ENCODE measurements around the gene ASCC1. TPM values are rescaled to one million over a fixed set of nuclear protein-coding genes. Genes with fewer than 3 reads are reported as not detected.

The ASCC1 gene
- polyA plus RNA-seq, 4 donors, result 9.2 to 21.3 (median 16.1) TPM

DNA sequence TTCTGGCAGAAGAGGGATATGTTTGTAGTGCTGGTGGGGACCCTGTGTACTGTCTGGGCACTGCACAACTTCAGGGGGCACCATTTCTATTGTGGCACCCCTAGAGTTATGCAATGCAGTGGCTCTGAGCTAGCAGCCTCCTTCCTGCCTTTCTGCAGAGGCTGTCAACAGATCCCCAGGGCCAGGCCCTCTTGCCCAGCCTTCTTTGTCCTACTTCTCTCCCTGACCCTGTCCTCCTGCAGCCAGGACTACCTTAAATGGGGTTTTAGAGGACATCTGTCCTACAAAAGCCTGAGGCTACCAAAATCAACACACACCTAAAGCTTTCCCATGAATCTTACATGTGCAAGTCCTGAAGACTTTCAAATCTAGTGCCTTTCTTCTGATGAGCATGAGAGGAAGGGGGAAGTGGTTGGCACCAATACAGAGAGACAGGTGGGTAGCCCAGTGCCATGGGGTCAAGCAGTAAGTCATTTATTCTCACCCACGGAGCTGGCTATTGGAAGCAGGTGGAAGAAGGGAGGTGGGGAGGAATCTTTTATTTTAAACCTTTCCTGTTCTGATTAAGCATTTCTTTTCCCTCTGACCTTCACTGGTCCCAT is 130.1 kb downstream of the ASCC1 start:
- Histone ChIP-seq H3K9me3 (ENCODE audit: control insufficient read depth in 2 of 2, insufficient read depth in 1 of 2, low read depth in 1 of 2, low read length in 1 of 2) (no peaks in the 10 kb centered on the region), H3K36me3 (ENCODE audit: control insufficient read depth in 3 of 3, insufficient read depth in 2 of 3, low read depth in 1 of 3, low read length in 3 of 3) (no peaks in the 10 kb centered on the region), H3K27me3 (ENCODE audit: control insufficient read depth in 3 of 3, insufficient read depth in 3 of 3, low read length in 3 of 3) (peaks cover 0 to 42% (median 4%) of the 10 kb centered on the region in 3 donors), H3K4me1 (ENCODE audit: control insufficient read depth in 3 of 3, insufficient read depth in 2 of 3, low read depth in 1 of 3, low read length in 2 of 3) (peaks cover 0 to 30% (median 0%) of the 10 kb centered on the region in 3 donors), H3K27ac (ENCODE audit: low read depth in 1 of 3, low read length in 2 of 3) (peak overlapping the region in 1 of 3 donors; percentile 12), H3K4me3 (ENCODE audit: low read depth in 1 of 3, low read length in 3 of 3) (no peak overlapping the region)
- no peak for FAIRE-seq
- WGBS, 3 donors, result 33 to 64% (median 61%) methylated on average over 1 of the region's 1 CpG
- no peak for DNase-seq

DNA sequence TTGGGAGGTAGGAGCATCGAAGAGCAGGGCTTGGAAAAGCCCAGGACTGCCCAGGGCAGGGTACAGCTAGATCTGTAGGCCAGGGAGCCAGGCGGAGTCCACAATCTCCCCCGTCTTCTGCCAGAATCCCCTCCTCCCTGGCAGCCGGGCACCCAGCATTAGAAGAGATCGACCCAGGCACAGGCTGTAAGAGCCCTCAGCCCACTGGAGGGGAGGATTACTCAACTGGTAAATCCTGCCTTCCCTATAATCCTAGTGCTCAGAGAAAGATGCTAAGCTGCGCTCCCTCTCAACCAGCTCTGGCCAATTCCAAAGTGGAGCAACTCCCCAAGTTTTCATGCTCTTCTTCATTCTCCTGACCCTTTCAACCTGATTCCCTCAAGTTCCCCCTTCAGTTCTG is 130.9 kb downstream of the ASCC1 start:
- Histone ChIP-seq H3K4me3 (ENCODE audit: low read depth in 1 of 3, low read length in 3 of 3) (no peak overlapping the region), H3K36me3 (ENCODE audit: control insufficient read depth in 3 of 3, insufficient read depth in 2 of 3, low read depth in 1 of 3, low read length in 3 of 3) (no peaks in the 10 kb centered on the region), H3K9me3 (ENCODE audit: control insufficient read depth in 2 of 2, insufficient read depth in 1 of 2, low read depth in 1 of 2, low read length in 1 of 2) (no peaks in the 10 kb centered on the region), H3K4me1 (ENCODE audit: control insufficient read depth in 3 of 3, insufficient read depth in 2 of 3, low read depth in 1 of 3, low read length in 2 of 3) (peaks cover 0 to 29% (median 0%) of the 10 kb centered on the region in 3 donors), H3K27me3 (ENCODE audit: control insufficient read depth in 3 of 3, insufficient read depth in 3 of 3, low read length in 3 of 3) (peaks cover 0 to 42% (median 4%) of the 10 kb centered on the region in 3 donors), H3K27ac (ENCODE audit: low read depth in 1 of 3, low read length in 2 of 3) (no peak overlapping the region)
- no peak for FAIRE-seq
- whole genome bisulfite sequencing, 3 donors, result 88 to 95% (median 95%) methylated on average over 6 of the region's 6 CpGs
- no peak for DNase-seq

DNA sequence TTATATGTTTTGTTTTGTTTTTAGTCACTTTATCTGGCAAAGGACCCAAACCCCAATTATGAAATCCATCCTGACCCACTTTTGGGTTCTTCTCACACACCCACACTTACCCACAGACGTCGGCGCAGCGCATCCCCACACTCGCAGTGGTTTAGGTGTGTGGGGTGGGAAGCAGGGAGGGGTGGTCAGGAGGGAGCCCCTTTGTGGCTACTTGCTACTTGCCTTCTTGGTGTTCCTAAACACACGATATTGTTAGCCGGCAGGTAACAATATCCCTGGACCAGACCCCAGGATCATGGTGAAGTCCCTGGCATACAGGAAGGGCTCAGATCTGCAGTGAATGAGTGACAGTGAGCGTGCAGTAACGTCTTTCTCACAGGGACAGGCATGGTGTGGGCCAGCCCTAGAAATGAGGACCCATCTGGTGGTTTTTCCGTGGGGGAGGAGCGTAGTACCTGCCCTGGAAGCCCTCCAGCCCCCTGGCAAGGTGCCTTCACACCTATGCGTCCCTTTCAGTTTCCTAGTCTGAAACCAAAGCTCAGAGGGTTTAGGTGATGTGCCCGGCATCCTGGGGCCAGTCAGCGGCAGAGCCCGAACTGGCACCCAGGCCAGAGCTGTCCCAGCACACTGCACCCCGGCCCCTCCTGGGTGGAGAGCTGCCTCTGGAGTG is 132.2 kb downstream of the ASCC1 start:
- peaks cover 0 to 40% (median 4%) of the 10 kb centered on the region in 3 donors for H3K27me3 ChIP-seq (ENCODE audit: control insufficient read depth in 3 of 3, insufficient read depth in 3 of 3, low read length in 3 of 3)
- H3K36me3 ChIP-seq (ENCODE audit: control insufficient read depth in 3 of 3, insufficient read depth in 2 of 3, low read depth in 1 of 3, low read length in 3 of 3), result no peaks in the 10 kb centered on the region
- no peaks in the 10 kb centered on the region for H3K9me3 ChIP-seq (ENCODE audit: control insufficient read depth in 2 of 2, insufficient read depth in 1 of 2, low read depth in 1 of 2, low read length in 1 of 2)
- 80 to 83% (median 82%) methylated on average over 16 of the region's 16 CpGs for WGBS, 3 donors
- peaks cover 0 to 17% (median 0%) of the 10 kb centered on the region in 3 donors for H3K4me1 ChIP-seq (ENCODE audit: control insufficient read depth in 3 of 3, insufficient read depth in 2 of 3, low read depth in 1 of 3, low read length in 2 of 3)
- H3K4me3 ChIP-seq (ENCODE audit: low read depth in 1 of 3, low read length in 3 of 3), result no peak overlapping the region
- no peak overlapping the region for H3K27ac ChIP-seq (ENCODE audit: low read depth in 1 of 3, low read length in 2 of 3)
- DNase-seq (no peak), FAIRE-seq (no peak)

DNA sequence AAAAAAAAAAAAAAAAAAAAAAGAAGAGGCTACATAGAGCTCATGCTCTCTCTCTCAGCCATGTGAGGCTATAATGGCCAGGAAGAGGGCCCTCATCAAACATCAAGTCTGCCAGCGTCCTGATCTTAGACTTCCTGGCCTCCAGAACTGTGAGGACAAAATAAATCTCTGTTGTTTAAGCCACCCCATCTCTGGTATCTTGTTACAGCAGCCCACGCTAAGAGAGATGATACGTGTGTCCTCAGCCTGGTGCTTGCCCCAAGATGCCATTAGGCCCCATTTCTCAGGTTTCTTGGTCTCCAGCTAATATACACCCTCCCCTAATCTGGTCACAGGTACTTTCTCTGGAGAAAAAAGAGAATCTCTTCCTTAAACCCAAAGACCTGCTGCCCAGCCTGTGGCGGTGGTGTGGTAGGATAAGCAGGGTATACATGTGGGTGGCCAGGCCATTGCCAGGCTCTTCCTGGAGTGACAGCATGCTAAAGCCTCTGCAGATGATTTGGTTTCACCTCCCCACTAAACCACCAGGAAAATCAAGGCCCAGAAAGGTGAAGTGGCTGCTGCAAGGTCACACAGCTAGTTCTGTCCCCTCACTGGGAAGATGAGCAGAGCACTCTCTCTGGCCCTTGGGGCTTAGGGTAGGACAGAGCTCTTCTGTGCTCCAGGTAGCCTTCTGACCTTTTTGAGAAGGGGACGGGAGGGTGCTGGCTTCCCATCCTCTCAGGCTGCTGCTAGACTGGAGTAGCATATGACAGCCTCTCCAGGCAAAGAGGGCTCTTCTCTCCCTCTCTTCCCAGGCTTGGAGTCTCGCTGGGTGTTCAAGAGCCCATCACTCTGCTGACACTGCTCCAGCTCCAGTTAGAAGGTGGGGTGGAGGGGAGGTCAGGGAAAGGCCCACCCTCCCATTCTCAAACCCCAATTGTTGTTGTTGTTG is 133.0 kb downstream of the ASCC1 start:
- Histone ChIP-seq H3K9me3 (ENCODE audit: control insufficient read depth in 2 of 2, insufficient read depth in 1 of 2, low read depth in 1 of 2, low read length in 1 of 2) (no peaks in the 10 kb centered on the region), H3K36me3 (ENCODE audit: control insufficient read depth in 3 of 3, insufficient read depth in 2 of 3, low read depth in 1 of 3, low read length in 3 of 3) (no peaks in the 10 kb centered on the region), H3K4me3 (ENCODE audit: low read depth in 1 of 3, low read length in 3 of 3) (no peak overlapping the region), H3K27me3 (ENCODE audit: control insufficient read depth in 3 of 3, insufficient read depth in 3 of 3, low read length in 3 of 3) (peaks cover 0 to 32% (median 4%) of the 10 kb centered on the region in 3 donors), H3K4me1 (ENCODE audit: control insufficient read depth in 3 of 3, insufficient read depth in 2 of 3, low read depth in 1 of 3, low read length in 2 of 3) (peaks cover 0 to 9% (median 0%) of the 10 kb centered on the region in 3 donors), H3K27ac (ENCODE audit: low read depth in 1 of 3, low read length in 2 of 3) (peak overlapping the region in 1 of 3 donors; percentile 32)
- WGBS, 3 donors, result 87 to 89% (median 88%) methylated on average over 6 of the region's 6 CpGs
- FAIRE-seq (no peak), DNase-seq (no peak)

DNA sequence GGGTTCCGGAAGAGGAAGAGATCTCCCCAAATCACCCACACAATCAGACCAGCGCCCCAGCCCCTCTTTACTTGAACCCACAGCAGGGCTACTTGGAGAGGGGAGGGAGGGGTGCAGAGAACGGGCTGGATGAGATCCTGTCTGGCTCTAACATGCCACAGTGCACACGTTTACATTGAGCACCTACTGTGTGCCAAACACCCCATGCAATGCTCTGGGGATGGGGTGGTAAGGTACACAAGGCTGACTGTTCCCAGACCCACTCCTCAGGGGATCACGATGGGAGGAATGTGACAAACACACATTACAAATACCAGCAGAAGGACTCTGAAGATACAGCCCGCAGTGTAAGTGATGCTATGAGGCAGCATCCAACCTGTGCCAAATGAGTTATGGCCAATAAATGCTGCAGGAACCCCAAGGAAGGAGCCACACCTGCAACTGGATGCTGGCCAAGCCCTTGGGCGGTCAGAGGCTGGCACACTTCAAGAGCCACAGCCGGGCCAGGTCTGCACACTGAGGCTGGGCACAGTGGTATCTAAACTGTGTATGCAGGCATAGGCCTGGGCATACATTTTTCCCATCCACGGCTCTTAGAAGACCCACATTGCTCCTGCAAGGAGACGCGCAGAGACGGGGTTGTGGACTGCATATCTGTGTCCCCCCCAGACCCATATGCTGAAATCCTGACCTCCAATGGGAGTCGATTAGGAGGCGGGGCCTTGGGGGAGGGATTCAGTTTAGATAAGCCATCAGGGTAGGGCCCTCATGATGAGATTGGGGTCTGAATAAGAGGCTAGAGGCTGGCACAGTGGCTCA is 134.1 kb downstream of the ASCC1 start:
- H3K4me1 ChIP-seq (ENCODE audit: control insufficient read depth in 3 of 3, insufficient read depth in 2 of 3, low read depth in 1 of 3, low read length in 2 of 3), result no peaks in the 10 kb centered on the region
- no peaks in the 10 kb centered on the region for H3K36me3 ChIP-seq (ENCODE audit: control insufficient read depth in 3 of 3, insufficient read depth in 2 of 3, low read depth in 1 of 3, low read length in 3 of 3)
- no peak overlapping the region for H3K27ac ChIP-seq (ENCODE audit: low read depth in 1 of 3, low read length in 2 of 3)
- no peaks in the 10 kb centered on the region for H3K9me3 ChIP-seq (ENCODE audit: control insufficient read depth in 2 of 2, insufficient read depth in 1 of 2, low read depth in 1 of 2, low read length in 1 of 2)
- WGBS, 3 donors, result 48 to 73% (median 60%) methylated on average over 14 of the region's 14 CpGs
- peak in 1 of 2 donors; percentile 58 for DNase-seq
- H3K4me3 ChIP-seq (ENCODE audit: low read depth in 1 of 3, low read length in 3 of 3), result no peak overlapping the region
- peaks cover 0 to 21% (median 0%) of the 10 kb centered on the region in 3 donors for H3K27me3 ChIP-seq (ENCODE audit: control insufficient read depth in 3 of 3, insufficient read depth in 3 of 3, low read length in 3 of 3)
- no peak for FAIRE-seq

DNA sequence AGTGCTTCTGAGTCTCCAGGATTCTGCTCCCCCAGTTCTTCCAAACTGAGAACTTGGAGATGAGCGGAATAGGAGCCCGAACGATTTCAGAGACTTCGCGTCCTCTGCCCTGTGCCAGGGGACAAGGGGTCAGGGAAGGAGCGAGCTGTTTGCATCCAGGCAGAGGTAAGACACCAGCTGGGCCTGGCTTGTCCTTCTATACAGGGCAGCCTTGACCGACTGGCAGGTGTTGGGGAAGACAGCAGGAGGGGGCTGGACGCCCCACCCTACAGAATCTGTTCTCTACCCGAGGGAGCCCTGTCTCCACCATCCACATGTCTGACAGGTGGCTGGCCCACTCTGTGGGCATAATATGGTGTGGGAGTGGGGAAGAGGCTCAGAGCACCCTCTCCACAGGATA is 134.9 kb downstream of the ASCC1 start:
- H3K27ac ChIP-seq (ENCODE audit: low read depth in 1 of 3, low read length in 2 of 3), result no peak overlapping the region
- DNase-seq, result no peak
- 77 to 89% (median 80%) methylated on average over 8 to 9 of the region's 9 CpGs for WGBS, 3 donors

DNA sequence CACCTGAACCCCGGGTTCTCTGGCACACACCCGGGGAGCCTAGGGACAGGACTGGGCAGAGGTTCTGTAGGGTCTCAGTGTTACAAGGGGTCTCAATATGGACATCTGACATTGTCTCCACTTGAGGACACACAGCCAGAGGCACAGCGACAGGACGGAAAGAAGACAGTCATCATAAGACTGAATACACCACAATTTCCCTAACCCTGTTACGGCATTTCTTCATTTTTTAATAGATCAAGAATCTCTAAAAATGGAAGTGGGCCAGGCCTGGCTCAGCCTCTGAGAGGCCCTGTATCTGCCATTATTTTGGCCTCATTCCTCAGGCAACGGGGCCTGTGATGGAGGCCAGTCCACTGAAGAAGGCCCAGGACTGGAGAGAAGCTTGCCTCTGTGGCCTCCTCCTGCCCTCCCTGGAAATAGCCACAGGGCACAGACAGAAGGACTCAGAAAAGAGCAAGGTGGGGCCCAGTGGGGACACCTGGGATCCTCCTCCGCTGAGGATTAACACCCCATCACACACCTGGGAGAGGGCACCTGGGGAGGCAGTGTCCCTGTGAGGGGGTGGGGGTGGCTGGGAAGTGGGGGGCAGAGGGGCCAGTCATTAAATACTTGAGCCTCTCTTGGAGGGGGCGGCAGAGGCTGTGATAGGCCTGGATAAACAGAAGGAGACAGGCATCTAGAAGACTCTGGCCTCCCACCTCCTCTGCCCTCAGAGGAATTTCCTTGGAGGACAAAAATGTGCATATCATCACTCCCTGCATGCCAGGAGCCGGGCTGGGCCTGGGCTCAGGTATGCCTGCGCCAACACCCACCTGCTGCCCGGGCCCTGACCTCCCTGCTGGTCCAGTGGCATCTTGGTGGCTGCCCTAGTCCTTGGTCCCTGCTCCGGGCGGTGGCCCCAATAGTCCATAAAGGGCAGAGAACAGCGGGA is 135.8 kb downstream of the ASCC1 start:
- Histone ChIP-seq H3K9me3 (ENCODE audit: control insufficient read depth in 2 of 2, insufficient read depth in 1 of 2, low read depth in 1 of 2, low read length in 1 of 2) (no peaks in the 10 kb centered on the region), H3K36me3 (ENCODE audit: control insufficient read depth in 3 of 3, insufficient read depth in 2 of 3, low read depth in 1 of 3, low read length in 3 of 3) (no peaks in the 10 kb centered on the region), H3K4me3 (ENCODE audit: low read depth in 1 of 3, low read length in 3 of 3) (no peak overlapping the region), H3K27ac (ENCODE audit: low read depth in 1 of 3, low read length in 2 of 3) (no peak overlapping the region), H3K27me3 (ENCODE audit: control insufficient read depth in 3 of 3, insufficient read depth in 3 of 3, low read length in 3 of 3) (peaks cover 0 to 4% (median 0%) of the 10 kb centered on the region in 3 donors), H3K4me1 (ENCODE audit: control insufficient read depth in 3 of 3, insufficient read depth in 2 of 3, low read depth in 1 of 3, low read length in 2 of 3) (no peaks in the 10 kb centered on the region)
- FAIRE-seq (no peak), DNase-seq (no peak)
- 78 to 83% (median 79%) methylated on average over 14 of the region's 14 CpGs for WGBS, 3 donors

More for the DNA sequence above, 134.9 kb downstream of the ASCC1 start:
- Histone ChIP-seq H3K27me3 (ENCODE audit: control insufficient read depth in 3 of 3, insufficient read depth in 3 of 3, low read length in 3 of 3) (peaks cover 0 to 13% (median 0%) of the 10 kb centered on the region in 3 donors), H3K4me1 (ENCODE audit: control insufficient read depth in 3 of 3, insufficient read depth in 2 of 3, low read depth in 1 of 3, low read length in 2 of 3) (no peaks in the 10 kb centered on the region), H3K4me3 (ENCODE audit: low read depth in 1 of 3, low read length in 3 of 3) (no peak overlapping the region), H3K9me3 (ENCODE audit: control insufficient read depth in 2 of 2, insufficient read depth in 1 of 2, low read depth in 1 of 2, low read length in 1 of 2) (no peaks in the 10 kb centered on the region), H3K36me3 (ENCODE audit: control insufficient read depth in 3 of 3, insufficient read depth in 2 of 3, low read depth in 1 of 3, low read length in 3 of 3) (no peaks in the 10 kb centered on the region)
- FAIRE-seq, result no peak

All from small intestine (tissue), 7 donors.